ENCODE results near the gene BMP10. TPM values are rescaled to one million over a fixed set of nuclear protein-coding genes. Genes with fewer than 3 reads are reported as not detected.

BMP10 gene
- total RNA-seq, 2 experiments from 2014 or later = not detected

GRCh38 chr2:68857202-68857845 is 13.9 kb downstream of the BMP10 start:
- no peaks in the 10 kb centered on the region for H3K9me2 ChIP-seq (ENCODE audit: insufficient read depth, low read length)
- no peak overlapping the region for H3K4me3 ChIP-seq (ENCODE audit: low read depth, low read length, poor library complexity, severe bottlenecking)
- no TSS peak for BruUV-seq (replicated peaks)
- CTCF ChIA-PET (ENCODE audit: unreplicated experiment) = no interaction called here
- DNase-seq (ENCODE audit: low spot score) = no peak
- no peaks in the 10 kb centered on the region for H3K36me3 ChIP-seq (ENCODE audit: insufficient read depth, low read length)
- TF ChIP-seq EZH2phosphoT487 (IDR thresholded peaks at IDR 0.05; ENCODE audit: borderline replicate concordance, low read depth, low read length) = no peak
- TF ChIP-seq CTCF (conservative IDR thresholded peaks at IDR 0.05; ENCODE audit: low read length) = no peak
- H3K4me1 ChIP-seq (ENCODE audit: insufficient read depth, low read length, poor library complexity, severe bottlenecking) = peaks cover 21% of the 10 kb centered on the region
- no peaks in the 10 kb centered on the region for H3K9me3 ChIP-seq (ENCODE audit: low read length)
- no peak overlapping the region for H3K27ac ChIP-seq (ENCODE audit: low read depth, low read length, poor library complexity, severe bottlenecking)
- H2AFZ ChIP-seq (ENCODE audit: low read length) = peak overlapping the region; percentile 56; the same call in 1 of the 2 replicates
- POLR2A ChIA-PET = interaction anchor here (0.8 to 2.0 kb wide), 2 partner anchors 26 to 342 kb away, joined by 3 to 5 read pairs; no protein-coding TSS in a partner anchor
- H4K20me1 ChIP-seq (ENCODE audit: insufficient read depth, low read length) = no peaks in the 10 kb centered on the region
- no peaks in the 10 kb centered on the region for H3K79me2 ChIP-seq (ENCODE audit: insufficient read depth, low read depth, low read length)
- intact Hi-C loops (cut with micrococcal nuclease; ENCODE audit: unreplicated experiment) = no loop called here
- 0 out of 2 replicates have a peak overlapping the region, but pooled peaks have one; percentile 16 for H3K4me2 ChIP-seq (ENCODE audit: low read length)

- Histone ChIP-seq H3K4me3 (ENCODE audit: low read depth, low read length, poor library complexity, severe bottlenecking) (no peak overlapping the region), H3K4me1 (ENCODE audit: insufficient read depth, low read length, poor library complexity, severe bottlenecking) (peaks cover 26% of the 10 kb centered on the region), H3K9me2 (ENCODE audit: insufficient read depth, low read length) (no peaks in the 10 kb centered on the region), H3K4me2 (ENCODE audit: low read length) (no peak overlapping the region), H3K36me3 (ENCODE audit: insufficient read depth, low read length) (no peaks in the 10 kb centered on the region), H3K79me2 (ENCODE audit: insufficient read depth, low read depth, low read length) (no peaks in the 10 kb centered on the region), H4K20me1 (ENCODE audit: insufficient read depth, low read length) (no peaks in the 10 kb centered on the region), H3K27ac (ENCODE audit: low read depth, low read length, poor library complexity, severe bottlenecking) (no peak overlapping the region), H2AFZ (ENCODE audit: low read length) (no peak overlapping the region), H3K9me3 (ENCODE audit: low read length) (no peaks in the 10 kb centered on the region)
- TF ChIP-seq EZH2phosphoT487 (IDR thresholded peaks at IDR 0.05; ENCODE audit: borderline replicate concordance, low read depth, low read length) (no peak), CTCF (conservative IDR thresholded peaks at IDR 0.05; ENCODE audit: low read length) (no peak)
- intact Hi-C loops (cut with micrococcal nuclease; ENCODE audit: unreplicated experiment) = no loop called here
- no TSS peak for BruUV-seq (replicated peaks)
- no peak for DNase-seq (ENCODE audit: low spot score)
- ChIA-PET CTCF (ENCODE audit: unreplicated experiment) (no interaction called here), POLR2A (interaction anchor here (1.6 kb wide), 1 partner anchor 52 kb away, joined by 8 read pairs; no protein-coding TSS in a partner anchor)
These were observed 15.6 kb downstream of the BMP10 start for GRCh38 chr2:68855550-68855949.

- Histone ChIP-seq H3K27ac (ENCODE audit: low read depth, low read length, poor library complexity, severe bottlenecking) (no peak overlapping the region), H2AFZ (ENCODE audit: low read length) (no peak overlapping the region), H3K4me3 (ENCODE audit: low read depth, low read length, poor library complexity, severe bottlenecking) (no peak overlapping the region), H3K9me2 (ENCODE audit: insufficient read depth, low read length) (no peaks in the 10 kb centered on the region), H4K20me1 (ENCODE audit: insufficient read depth, low read length) (no peaks in the 10 kb centered on the region), H3K9me3 (ENCODE audit: low read length) (no peaks in the 10 kb centered on the region), H3K4me2 (ENCODE audit: low read length) (no peak overlapping the region), H3K79me2 (ENCODE audit: insufficient read depth, low read depth, low read length) (no peaks in the 10 kb centered on the region), H3K36me3 (ENCODE audit: insufficient read depth, low read length) (no peaks in the 10 kb centered on the region), H3K4me1 (ENCODE audit: insufficient read depth, low read length, poor library complexity, severe bottlenecking) (peaks cover 29% of the 10 kb centered on the region)
- no peak for DNase-seq (ENCODE audit: low spot score)
- intact Hi-C loops (cut with micrococcal nuclease; ENCODE audit: unreplicated experiment) = no loop called here
- no TSS peak for BruUV-seq (replicated peaks)
- no peak for TF ChIP-seq EZH2phosphoT487 (IDR thresholded peaks at IDR 0.05; ENCODE audit: borderline replicate concordance, low read depth, low read length)
- TF ChIP-seq CTCF (conservative IDR thresholded peaks at IDR 0.05; ENCODE audit: low read length) = no peak
- ChIA-PET POLR2A (interaction anchor here (0.7 to 1.6 kb wide), 5 partner anchors 11 to 127 kb away, joined by 3 to 8 read pairs (median 3); no protein-coding TSS in a partner anchor), CTCF (ENCODE audit: unreplicated experiment) (no interaction called here)
These were observed 16.7 kb downstream of the BMP10 start for GRCh38 chr2:68854476-68854875.

All from OCI-LY7 (cell line).